DND-41 (cell line): ENCODE results near the gene SLC18A3.
A peak's percentile ranks its signal among the peaks of the same experiment; 100 is the strongest.

Experiments used
- ATAC-seq: fragments of 200-7000 bp; cut with Tn5 transposase; 3 replicates; pipeline ENCODE4 v1.9.1; 2021; ENCODE audit warnings: low read depth; ENCODE audit not compliant: insufficient read depth
- DNase-seq: peaks from one replicate; pipeline ENCODE4 v3.0.0-alpha.2; 2020
- H2AFZ ChIP-seq: 2 replicates; pipeline ENCODE4 v1.6.0; 2012; ENCODE audit warnings: low read depth, low read length
- H3K27ac ChIP-seq: 2 replicates; pipeline ENCODE4 v1.5.1; 2012; ENCODE audit warnings: low read length, inconsistent platforms
- H3K27me3 ChIP-seq: fragments of 200-600 bp; sonication (generic); 2 replicates; pipeline ENCODE4 v1.6.0; 2012; ENCODE audit warnings: low read length, mild to moderate bottlenecking, inconsistent platforms; ENCODE audit not compliant: insufficient read depth, poor library complexity
- H3K36me3 ChIP-seq: 2 replicates; pipeline ENCODE4 v1.5.1; 2012; ENCODE audit warnings: low read length, inconsistent platforms; ENCODE audit not compliant: insufficient read depth
- H3K4me1 ChIP-seq: 2 replicates; pipeline ENCODE4 v1.5.1; 2012; ENCODE audit warnings: mild to moderate bottlenecking, low read length; ENCODE audit not compliant: insufficient read depth
- H3K4me2 ChIP-seq: 2 replicates; pipeline ENCODE4 v1.6.0; 2012; ENCODE audit warnings: mild to moderate bottlenecking, moderate library complexity, low read length, inconsistent platforms; ENCODE audit not compliant: insufficient read depth
- H3K4me3 ChIP-seq, 2 experiments: fragments of 200-600 bp in 1 of 2; shearing (Covaris generic) in 1 of 2; 2 replicates each; pipeline ENCODE4 v1.5.1; 2012 to 2016; ENCODE audit warnings: inconsistent platforms in 2 of 2, low read length in 2 of 2, mild to moderate bottlenecking in 2 of 2, low read depth in 1 of 2, moderate library complexity in 1 of 2
- H3K79me2 ChIP-seq: 2 replicates; pipeline ENCODE4 v1.6.0; 2012; ENCODE audit warnings: low read length, inconsistent platforms; ENCODE audit not compliant: insufficient read depth
- H3K9ac ChIP-seq: 2 replicates; pipeline ENCODE4 v1.6.0; 2012; ENCODE audit warnings: low read depth, mild to moderate bottlenecking, inconsistent platforms, low read length, moderate library complexity
- H3K9me3 ChIP-seq: 2 replicates; pipeline ENCODE4 v1.5.1; 2012; ENCODE audit warnings: low read length, moderate library complexity, mild to moderate bottlenecking, inconsistent platforms; ENCODE audit not compliant: insufficient read depth, severe bottlenecking
- H4K20me1 ChIP-seq: 2 replicates; pipeline ENCODE4 v1.6.0; 2012; ENCODE audit warnings: low read length; ENCODE audit not compliant: insufficient read depth
- EZH2 ChIP-seq: IDR thresholded peaks from 3 replicates; pipeline ENCODE4 v1.6.1; 2012; ENCODE audit warnings: borderline replicate concordance, low read depth, mild to moderate bottlenecking, moderate library complexity, low read length, inconsistent platforms; ENCODE audit not compliant: severe bottlenecking
- TF ChIP-seq, protein P1 (sequence below): IDR thresholded peaks from 2 replicates; pipeline ENCODE4 v1.5.1; 2012; ENCODE audit warnings: borderline replicate concordance, low read length, moderate library complexity, mild to moderate bottlenecking; ENCODE audit not compliant: poor library complexity, severe bottlenecking; ENCODE audit errors: extremely low read depth

The SLC18A3 gene

DNA sequence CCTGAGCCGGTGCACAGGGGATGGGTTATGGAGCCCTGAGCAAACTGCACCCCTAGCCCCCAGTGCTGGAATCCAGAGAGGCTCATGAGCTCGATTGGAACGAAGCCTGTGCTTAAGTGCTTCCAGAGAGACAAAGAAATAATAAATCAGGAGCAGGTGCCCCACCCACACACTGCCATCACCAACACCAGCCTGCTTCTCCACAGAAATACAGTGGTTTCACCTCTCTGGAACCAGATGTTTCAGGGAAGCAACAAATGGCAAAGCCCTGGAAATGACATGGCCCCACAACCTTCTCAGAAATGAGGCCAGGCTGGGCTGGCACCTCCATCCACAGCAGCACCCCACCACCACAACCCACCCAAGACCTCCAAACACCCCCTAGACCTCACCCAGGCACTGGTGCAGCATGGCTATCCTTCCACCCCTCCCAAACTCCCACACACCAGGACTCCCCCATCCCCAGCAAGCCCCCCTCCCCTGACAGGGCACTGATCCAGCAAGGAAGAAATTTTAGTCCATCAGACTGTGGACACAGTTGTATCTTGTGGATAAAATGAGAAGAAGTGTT, 4.1 kb upstream of the SLC18A3 start:
- H2AFZ ChIP-seq = no peak overlapping the region
- peaks cover 7% of the 10 kb centered on the region for H4K20me1 ChIP-seq
- TF ChIP-seq, protein P1, sequence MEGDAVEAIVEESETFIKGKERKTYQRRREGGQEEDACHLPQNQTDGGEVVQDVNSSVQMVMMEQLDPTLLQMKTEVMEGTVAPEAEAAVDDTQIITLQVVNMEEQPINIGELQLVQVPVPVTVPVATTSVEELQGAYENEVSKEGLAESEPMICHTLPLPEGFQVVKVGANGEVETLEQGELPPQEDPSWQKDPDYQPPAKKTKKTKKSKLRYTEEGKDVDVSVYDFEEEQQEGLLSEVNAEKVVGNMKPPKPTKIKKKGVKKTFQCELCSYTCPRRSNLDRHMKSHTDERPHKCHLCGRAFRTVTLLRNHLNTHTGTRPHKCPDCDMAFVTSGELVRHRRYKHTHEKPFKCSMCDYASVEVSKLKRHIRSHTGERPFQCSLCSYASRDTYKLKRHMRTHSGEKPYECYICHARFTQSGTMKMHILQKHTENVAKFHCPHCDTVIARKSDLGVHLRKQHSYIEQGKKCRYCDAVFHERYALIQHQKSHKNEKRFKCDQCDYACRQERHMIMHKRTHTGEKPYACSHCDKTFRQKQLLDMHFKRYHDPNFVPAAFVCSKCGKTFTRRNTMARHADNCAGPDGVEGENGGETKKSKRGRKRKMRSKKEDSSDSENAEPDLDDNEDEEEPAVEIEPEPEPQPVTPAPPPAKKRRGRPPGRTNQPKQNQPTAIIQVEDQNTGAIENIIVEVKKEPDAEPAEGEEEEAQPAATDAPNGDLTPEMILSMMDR = no peak
- TF ChIP-seq EZH2 = no peak
- DNase-seq (peak; percentile 0), ATAC-seq (no peak)
- H3K36me3 ChIP-seq = no peaks in the 10 kb centered on the region
- H3K9ac ChIP-seq = no peak overlapping the region
- H3K27me3 ChIP-seq = no peaks in the 10 kb centered on the region
- 0 out of 2 replicates have a peak overlapping the region, but pooled peaks have one; percentile 52 for H3K4me2 ChIP-seq
- H3K79me2 ChIP-seq = no peaks in the 10 kb centered on the region
- H3K27ac ChIP-seq = no peak overlapping the region
- H3K4me3 ChIP-seq = no peak overlapping the region
- peaks cover 11% of the 10 kb centered on the region for H3K4me1 ChIP-seq
- no peaks in the 10 kb centered on the region for H3K9me3 ChIP-seq

DNA sequence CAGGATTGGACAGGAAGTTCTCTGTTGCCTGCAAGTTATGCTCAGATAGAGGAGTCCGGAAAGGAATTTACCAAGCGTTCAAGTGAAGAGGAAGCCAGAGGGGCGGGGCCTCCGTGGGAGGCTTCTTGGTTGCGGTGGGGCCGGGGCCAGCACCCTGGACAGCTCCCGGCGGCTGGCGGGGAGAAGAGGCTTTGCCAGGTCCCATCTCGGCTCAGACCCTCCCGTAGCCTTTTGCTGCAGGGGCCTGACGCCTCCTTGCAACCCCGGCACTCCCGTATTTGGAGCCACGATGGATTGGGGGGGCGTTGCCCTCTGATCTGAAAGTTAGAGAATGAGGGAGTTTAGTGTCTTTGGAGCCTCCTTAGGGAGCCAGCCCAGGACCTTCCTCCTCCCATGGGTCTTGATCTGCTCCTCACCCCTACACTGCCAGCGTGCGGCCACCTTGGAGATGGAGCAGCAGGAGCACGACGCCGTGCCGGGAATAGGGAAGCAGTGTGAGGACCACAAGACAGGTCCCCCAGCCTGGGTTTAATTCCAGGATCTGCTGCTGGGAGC, 3.1 kb upstream of the SLC18A3 start:
- H3K27me3 ChIP-seq = no peaks in the 10 kb centered on the region
- H3K4me2 ChIP-seq = peak overlapping the region; percentile 52
- TF ChIP-seq EZH2 = no peak
- TF ChIP-seq, protein P1 = no peak
- peaks cover 11% of the 10 kb centered on the region for H3K4me1 ChIP-seq
- no peak overlapping the region for H3K27ac ChIP-seq
- peak overlapping the region in 1 of 2 experiments; percentile 23; a peak in 1 of 4 replicates for H3K4me3 ChIP-seq
- ATAC-seq (peak; percentile 100), DNase-seq (peak; percentile 91)
- H3K9ac ChIP-seq = no peak overlapping the region
- H3K36me3 ChIP-seq = no peaks in the 10 kb centered on the region
- peaks cover 7% of the 10 kb centered on the region for H4K20me1 ChIP-seq
- H3K9me3 ChIP-seq = no peaks in the 10 kb centered on the region
- peak overlapping the region; percentile 59; the same call in 1 of the 2 replicates for H2AFZ ChIP-seq
- no peaks in the 10 kb centered on the region for H3K79me2 ChIP-seq

DNA sequence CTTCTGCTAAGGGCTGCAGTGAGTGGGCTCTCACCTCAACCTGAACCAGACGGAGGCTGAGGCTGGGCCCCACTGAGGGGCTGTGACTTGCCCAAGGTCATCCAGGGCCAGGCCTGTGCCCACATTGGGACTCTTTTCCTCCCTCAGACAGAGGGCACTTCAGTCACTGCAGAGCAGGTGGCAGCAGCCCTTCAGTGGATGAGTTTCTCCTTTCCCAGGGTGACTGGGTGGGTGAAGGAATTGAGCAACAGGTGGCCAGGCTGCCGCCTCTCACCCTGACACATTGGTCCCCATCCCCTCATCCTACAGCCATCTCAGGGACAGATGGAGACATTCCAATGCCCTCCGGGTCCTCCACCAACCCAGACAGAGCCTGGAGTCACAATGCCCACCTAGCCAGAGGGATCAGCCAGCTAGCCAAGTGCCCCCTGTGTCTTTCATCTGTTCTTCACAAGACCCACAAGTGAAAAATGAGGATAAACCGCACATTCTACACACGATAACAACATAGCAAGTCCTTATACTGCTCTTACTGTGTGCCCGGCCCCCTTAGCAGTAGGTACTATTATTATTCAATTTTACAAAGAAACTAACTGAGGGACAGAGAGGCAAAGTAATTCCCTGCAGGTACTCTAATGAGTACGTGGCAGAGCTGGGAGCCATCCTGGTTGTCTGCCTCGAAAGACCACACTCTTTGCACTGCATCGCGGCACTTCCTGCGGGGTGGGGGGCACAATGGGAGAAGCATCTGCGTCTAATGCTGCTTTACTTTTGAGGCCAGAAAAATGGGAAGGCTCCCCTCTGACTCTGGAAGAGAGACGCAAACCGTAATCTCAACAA, 1.7 kb upstream of the SLC18A3 start:
- no peaks in the 10 kb centered on the region for H3K79me2 ChIP-seq
- H3K4me3 ChIP-seq = no peak overlapping the region
- no peak for DNase-seq
- H2AFZ ChIP-seq = no peak overlapping the region
- no peaks in the 10 kb centered on the region for H3K9me3 ChIP-seq
- no peaks in the 10 kb centered on the region for H3K27me3 ChIP-seq
- H3K9ac ChIP-seq = no peak overlapping the region
- peaks cover 11% of the 10 kb centered on the region for H3K4me1 ChIP-seq
- H4K20me1 ChIP-seq = peaks cover 7% of the 10 kb centered on the region
- ATAC-seq = no peak
- no peak for TF ChIP-seq EZH2
- TF ChIP-seq, protein P1 = no peak
- no peak overlapping the region for H3K4me2 ChIP-seq
- no peaks in the 10 kb centered on the region for H3K36me3 ChIP-seq
- no peak overlapping the region for H3K27ac ChIP-seq
